BJ (cell line): ENCODE measurements around the gene RRP15. TPM values are rescaled to one million over a fixed set of nuclear protein-coding genes. Genes with fewer than 3 reads are reported as not detected.
A peak's percentile ranks its signal among the peaks of the same experiment; 100 is the strongest.

ENCODE experiments used
- CTCF ChIA-PET: fragments of 350-600 bp; formaldehyde crosslinking; extraction: SDS; loops from one replicate; lab custom pipeline; 2021; ENCODE audit warnings: antibody characterized with exemption, inconsistent platforms; lab: Yijun Ruan, JAX
- POLR2A ChIA-PET: fragments of 300-600 bp; sonication (Branson Sonifier 250); formaldehyde crosslinking; extraction: SDS; loops from one replicate; lab custom pipeline; 2021; ENCODE audit warnings: antibody characterized with exemption; lab: Charles Lee
- DNase-seq: peaks from one replicate; pipeline ENCODE4 v3.0.0-alpha.2; 2011; ENCODE audit warnings: low read depth
- H3K27me3 ChIP-seq: 2 replicates; pipeline ENCODE4 v1.6.0; 2011; ENCODE audit warnings: low read length; ENCODE audit not compliant: control insufficient read depth, insufficient read depth
- H3K36me3 ChIP-seq: 2 replicates; pipeline ENCODE4 v1.5.1; 2011; ENCODE audit warnings: low read length; ENCODE audit not compliant: control insufficient read depth, insufficient read depth
- H3K4me3 ChIP-seq: 2 replicates; pipeline ENCODE4 v1.5.1; 2011; ENCODE audit warnings: low read depth, mild to moderate bottlenecking, control low read depth, low read length
- polyA plus RNA-seq: library from polyadenylated mRNA; depleted of rRNA; stranded (reverse); fragments of >200 nt; gene quantifications from 2 replicates; pipeline ENCODE4 v1.2.3, GENCODE V29; 2011
- TF ChIP-seq, protein P1 (sequence below): IDR thresholded peaks from 2 replicates; pipeline ENCODE4 v1.5.1; 2011; ENCODE audit warnings: low read depth, mild to moderate bottlenecking, control low read depth, inconsistent platforms, low read length, moderate library complexity; ENCODE audit not compliant: insufficient read depth

The RRP15 gene
- polyA plus RNA-seq, 1 experiment = 0.88 TPM

DNA sequence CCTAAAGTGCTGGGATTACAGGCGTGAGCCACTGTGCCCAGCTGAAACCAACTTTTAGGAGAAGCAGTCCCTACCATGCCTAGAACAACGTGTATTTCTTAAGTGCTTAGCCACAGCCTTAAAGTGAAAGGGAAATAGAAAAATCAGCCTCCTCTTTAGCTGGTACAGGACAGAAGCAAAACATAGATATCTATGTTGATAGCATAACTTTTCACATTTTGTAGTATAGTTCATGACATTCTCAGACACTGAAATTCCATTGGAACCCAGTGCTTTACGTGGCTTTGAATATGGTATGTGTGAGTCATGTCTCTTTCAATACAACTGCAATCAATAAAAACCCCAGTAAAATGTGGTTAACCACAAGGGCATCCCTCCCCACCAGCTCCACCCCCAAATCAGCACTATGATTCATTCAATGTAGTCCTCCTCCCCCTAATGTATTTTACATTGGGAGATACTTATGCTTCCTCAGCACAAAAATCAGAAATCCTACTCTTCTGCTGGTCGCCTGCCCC, 92.1 kb downstream of the RRP15 start:
- CTCF ChIA-PET = interaction anchor here (0.5 to 1.8 kb wide), 9 partner anchors 15 to 547 kb away, joined by 3 to 4 read pairs (median 3); no protein-coding TSS in a partner anchor
- DNase-seq = peak; percentile 94
- Histone ChIP-seq H3K36me3 (no peaks in the 10 kb centered on the region), H3K4me3 (no peak overlapping the region), H3K27me3 (no peaks in the 10 kb centered on the region)
- TF ChIP-seq, protein P1, sequence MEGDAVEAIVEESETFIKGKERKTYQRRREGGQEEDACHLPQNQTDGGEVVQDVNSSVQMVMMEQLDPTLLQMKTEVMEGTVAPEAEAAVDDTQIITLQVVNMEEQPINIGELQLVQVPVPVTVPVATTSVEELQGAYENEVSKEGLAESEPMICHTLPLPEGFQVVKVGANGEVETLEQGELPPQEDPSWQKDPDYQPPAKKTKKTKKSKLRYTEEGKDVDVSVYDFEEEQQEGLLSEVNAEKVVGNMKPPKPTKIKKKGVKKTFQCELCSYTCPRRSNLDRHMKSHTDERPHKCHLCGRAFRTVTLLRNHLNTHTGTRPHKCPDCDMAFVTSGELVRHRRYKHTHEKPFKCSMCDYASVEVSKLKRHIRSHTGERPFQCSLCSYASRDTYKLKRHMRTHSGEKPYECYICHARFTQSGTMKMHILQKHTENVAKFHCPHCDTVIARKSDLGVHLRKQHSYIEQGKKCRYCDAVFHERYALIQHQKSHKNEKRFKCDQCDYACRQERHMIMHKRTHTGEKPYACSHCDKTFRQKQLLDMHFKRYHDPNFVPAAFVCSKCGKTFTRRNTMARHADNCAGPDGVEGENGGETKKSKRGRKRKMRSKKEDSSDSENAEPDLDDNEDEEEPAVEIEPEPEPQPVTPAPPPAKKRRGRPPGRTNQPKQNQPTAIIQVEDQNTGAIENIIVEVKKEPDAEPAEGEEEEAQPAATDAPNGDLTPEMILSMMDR = no peak
- POLR2A ChIA-PET = interaction anchor here (0.8 kb wide), 1 partner anchor 102 kb away, joined by 3 read pairs; no protein-coding TSS in a partner anchor

DNA sequence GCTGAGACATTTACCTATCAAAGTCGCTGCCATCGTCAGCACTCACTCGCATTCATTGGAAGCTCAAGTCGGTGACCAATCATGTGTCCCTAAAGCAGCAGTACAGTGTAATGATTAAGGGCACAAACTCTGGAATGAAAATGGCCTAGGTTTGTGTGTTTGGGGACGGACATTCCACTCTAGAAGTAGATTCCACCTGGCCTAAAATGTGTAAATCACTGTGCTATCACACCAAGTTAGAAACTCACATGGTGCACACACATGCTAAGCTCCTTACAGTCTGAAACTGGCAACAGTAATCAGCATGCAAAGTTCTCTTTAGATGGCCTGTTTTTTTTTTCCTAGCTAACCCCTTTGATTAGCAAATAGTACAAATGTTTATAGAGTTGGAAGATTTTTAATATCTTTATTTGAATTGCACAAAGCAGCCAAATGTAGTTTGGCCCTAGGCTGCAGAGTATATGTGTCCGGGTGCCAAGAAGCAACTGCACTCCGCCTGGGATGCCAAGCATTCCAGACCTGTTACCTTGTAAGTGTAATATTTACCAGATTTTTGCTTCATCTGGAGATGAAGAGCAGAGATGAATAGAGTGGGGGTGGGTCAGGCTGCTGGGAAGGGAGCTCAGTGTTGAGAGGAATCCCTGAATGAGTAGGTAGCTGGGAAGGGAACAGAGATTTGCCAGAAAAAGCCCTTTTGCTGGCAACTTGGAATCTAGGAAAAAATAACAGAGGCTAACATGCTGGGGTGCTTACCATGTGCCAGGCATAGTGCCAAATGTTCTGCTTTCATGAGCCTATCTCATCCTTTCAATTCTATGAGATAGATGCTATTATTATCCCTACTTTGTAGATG, 95.3 kb downstream of the RRP15 start:
- POLR2A ChIA-PET = interaction anchor here (0.6 kb wide), 1 partner anchor 306 kb away, joined by 3 read pairs; no protein-coding TSS in a partner anchor
- TF ChIP-seq, protein P1 = no peak
- DNase-seq = peak; percentile 69
- Histone ChIP-seq H3K27me3 (no peaks in the 10 kb centered on the region), H3K36me3 (no peaks in the 10 kb centered on the region), H3K4me3 (no peak overlapping the region)
- CTCF ChIA-PET = interaction anchor here (0.9 kb wide), 1 partner anchor 14 kb away, joined by 3 read pairs; no protein-coding TSS in a partner anchor

DNA sequence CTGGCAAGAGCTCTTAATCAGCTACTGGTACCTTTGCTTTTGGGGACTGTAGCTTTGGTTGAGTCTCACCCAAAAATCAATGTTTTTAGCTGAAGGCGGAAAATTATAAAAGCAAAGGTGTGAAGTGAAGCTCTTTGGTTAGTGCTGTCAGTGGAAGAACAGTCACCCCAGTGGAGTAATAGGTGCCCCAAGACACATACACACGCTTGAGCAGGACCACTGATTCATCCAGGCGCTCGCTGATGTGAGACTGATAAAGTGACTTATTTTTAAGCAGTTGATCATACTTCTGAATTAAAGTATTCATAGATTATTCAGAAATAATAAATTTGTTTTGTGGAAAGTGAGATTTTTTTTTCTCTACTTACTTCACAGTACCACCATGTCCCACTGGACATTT, 97.2 kb downstream of the RRP15 start:
- ChIA-PET POLR2A (no interaction called here), CTCF (no interaction called here)
- DNase-seq = no peak
- Histone ChIP-seq H3K27me3 (no peaks in the 10 kb centered on the region; the same call in 1 of the 2 replicates), H3K36me3 (no peaks in the 10 kb centered on the region), H3K4me3 (no peak overlapping the region)
- TF ChIP-seq, protein P1 = no peak

DNA sequence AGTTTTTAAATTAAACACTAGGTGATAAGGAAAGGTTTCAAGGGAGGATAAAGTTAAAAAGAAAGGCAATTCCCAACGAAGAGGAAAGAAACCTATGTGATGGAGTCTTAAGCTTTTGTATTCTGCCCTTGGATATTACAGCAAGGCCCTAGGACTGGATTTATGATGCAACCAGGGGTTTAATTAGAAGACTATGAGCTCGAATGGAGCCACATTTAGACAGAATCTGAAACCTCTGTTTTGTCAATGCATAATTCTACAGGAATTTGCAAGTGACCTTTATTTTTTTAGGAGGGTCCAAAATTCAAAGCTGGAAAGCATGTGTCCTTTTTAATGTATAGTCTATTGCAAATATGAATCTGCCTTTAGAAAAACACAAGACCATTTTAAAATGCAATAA, 98.0 kb downstream of the RRP15 start:
- H3K27me3 ChIP-seq = no peaks in the 10 kb centered on the region; the same call in 1 of the 2 replicates
- TF ChIP-seq, protein P1 = no peak
- no peaks in the 10 kb centered on the region for H3K36me3 ChIP-seq
- DNase-seq = no peak
- no peak overlapping the region for H3K4me3 ChIP-seq
- CTCF ChIA-PET = no interaction called here
- POLR2A ChIA-PET = no interaction called here

DNA sequence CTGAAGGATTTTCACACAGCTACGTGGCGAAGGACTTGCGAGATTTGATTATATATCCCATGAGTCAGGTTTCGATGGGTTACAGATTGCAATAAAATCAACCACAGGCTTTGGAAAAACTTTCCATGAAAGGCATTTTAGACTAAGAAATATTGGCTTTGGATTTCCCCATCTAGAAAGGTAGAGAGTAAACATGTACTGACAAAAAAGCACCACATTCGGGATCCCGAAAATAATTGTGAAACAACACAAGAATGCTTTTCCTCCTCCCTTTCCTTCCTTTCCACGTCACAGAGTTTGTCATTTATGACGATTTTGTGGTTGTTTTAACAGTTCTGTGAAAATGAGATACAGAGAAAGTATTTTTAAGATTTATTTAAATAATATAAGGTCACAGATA, 98.6 kb downstream of the RRP15 start:
- Histone ChIP-seq H3K4me3 (no peak overlapping the region), H3K36me3 (no peaks in the 10 kb centered on the region), H3K27me3 (no peaks in the 10 kb centered on the region; the same call in 1 of the 2 replicates)
- DNase-seq = no peak
- CTCF ChIA-PET = no interaction called here
- POLR2A ChIA-PET = no interaction called here
- TF ChIP-seq, protein P1 = no peak
